ENCODE measurements around the gene PPP1R1A. TPM values are rescaled to one million over a fixed set of nuclear protein-coding genes. Genes with fewer than 3 reads are reported as not detected.
A peak's percentile ranks its signal among the peaks of the same experiment; 100 is the strongest.

The PPP1R1A gene
- total and polyA plus RNA-seq, 9 of the 15 experiments (the other 6 are each of a cell fraction or from before 2014, with no cell fraction given): not detected

DNA sequence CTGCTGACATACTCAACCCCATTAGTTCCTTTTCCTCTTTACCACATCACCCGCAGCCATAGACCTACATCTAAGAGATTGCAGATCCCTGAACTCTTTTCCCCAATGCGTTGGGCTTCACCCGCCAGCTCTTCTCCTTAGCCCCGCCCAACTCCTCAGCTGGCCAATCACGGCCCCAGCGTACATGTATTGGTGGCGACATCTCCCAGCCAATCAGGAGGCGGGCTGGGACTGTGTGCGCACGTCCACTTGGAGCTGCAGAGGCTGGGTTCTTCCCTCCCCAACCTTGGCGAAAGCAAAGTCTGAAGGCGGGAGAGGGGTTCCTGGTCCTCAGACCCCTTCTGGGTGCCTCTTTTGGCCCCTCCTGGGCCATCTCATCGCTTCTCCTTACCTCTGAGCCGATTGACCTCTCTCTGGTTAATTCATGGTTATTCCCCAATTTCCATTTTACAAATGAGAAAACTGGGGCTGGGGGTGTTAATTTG lies 28.0 kb downstream of the PPP1R1A start (continued):
- no peak for TF ChIP-seq ZBTB5 (IDR thresholded peaks at IDR 0.05)
- no peak for TF ChIP-seq THAP7 (CRISPR knock-in tag; IDR thresholded peaks at IDR 0.05)
- TF ChIP-seq TAF9B (IDR thresholded peaks at IDR 0.05; ENCODE audit: partially characterized antibody): no peak
- no peak for TF ChIP-seq ZNF518B (CRISPR knock-in tag; IDR thresholded peaks at IDR 0.05)
- TF ChIP-seq ZNF57 (CRISPR knock-in tag; IDR thresholded peaks at IDR 0.05): no peak
- no peak for TF ChIP-seq U2AF2 (optimal IDR thresholded peaks at IDR 0.05; ENCODE audit: low read depth, low read length)
- no peak for TF ChIP-seq KAT7 (CRISPR knock-in tag; IDR thresholded peaks at IDR 0.05; ENCODE audit: borderline replicate concordance)
- no peak for TF ChIP-seq GATAD2A (IDR thresholded peaks at IDR 0.05)
- TF ChIP-seq JUNB (CRISPR knock-in tag; conservative IDR thresholded peaks at IDR 0.05): no peak
- peak; percentile 61 for TF ChIP-seq FOS (IDR thresholded peaks at IDR 0.05; ENCODE audit: extremely low read depth, insufficient read length)
- no peak for TF ChIP-seq ZNF436 (CRISPR knock-in tag; IDR thresholded peaks at IDR 0.05)
- no peak for TF ChIP-seq XRCC4 (IDR thresholded peaks at IDR 0.05; ENCODE audit: extremely low read depth, insufficient read depth, insufficient read length)
- TF ChIP-seq MTA2 (IDR thresholded peaks at IDR 0.05; ENCODE audit: low read depth): no peak
- TF ChIP-seq ZNF165 (CRISPR knock-in tag; IDR thresholded peaks at IDR 0.05; ENCODE audit: borderline replicate concordance): no peak
- TF ChIP-seq MTA3 (IDR thresholded peaks at IDR 0.05; ENCODE audit: borderline replicate concordance): 0 out of 2 replicates have a peak, but pooled peaks have one; percentile 13
- no peak for TF ChIP-seq RFX5 (IDR thresholded peaks at IDR 0.05; ENCODE audit: low read depth, low read length)
- no peak for TF ChIP-seq DIDO1 (tag; IDR thresholded peaks at IDR 0.05; ENCODE audit: low read depth)
- TF ChIP-seq ZNF316 (IDR thresholded peaks at IDR 0.05): no peak
- TF ChIP-seq ZNF445 (CRISPR knock-in tag; IDR thresholded peaks at IDR 0.05; ENCODE audit: low read depth): no peak
- no peak for TF ChIP-seq HMGXB4 (CRISPR knock-in tag; IDR thresholded peaks at IDR 0.05)
- no peak for TF ChIP-seq ATF1 (CRISPR knock-in tag; IDR thresholded peaks at IDR 0.05)
- peak; percentile 84 for TF ChIP-seq ATF1 (tag; IDR thresholded peaks at IDR 0.05)
- TF ChIP-seq HLTF (IDR thresholded peaks at IDR 0.05): no peak
- TF ChIP-seq EHMT2 (IDR thresholded peaks at IDR 0.05): peak; percentile 71; the same call in 1 of the 2 replicates
